Measurements from ENCODE around the gene SP2. TPM values are rescaled to one million over a fixed set of nuclear protein-coding genes. Genes with fewer than 3 reads are reported as not detected.

The SP2 gene
- total RNA-seq, 3 donors from 2014 or later, result 21.7 to 24.2 (median 21.7) TPM

DNA sequence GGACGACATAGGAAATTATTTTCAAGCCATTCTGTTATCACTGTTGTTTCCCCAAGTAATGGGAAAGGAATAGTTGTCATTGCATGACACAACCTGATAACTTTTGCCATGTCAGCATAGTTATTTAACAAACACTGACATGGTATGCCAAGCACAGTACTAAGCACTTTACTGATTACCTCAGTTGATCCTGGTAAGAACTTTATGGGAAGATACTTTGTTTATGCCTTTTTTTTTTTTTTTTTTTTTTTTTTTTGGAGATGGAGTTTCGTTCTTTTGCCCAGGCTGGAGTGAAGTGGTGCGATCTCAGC lies 29.6 kb downstream of the SP2 start:
- TF ChIP-seq CTCF (IDR thresholded peaks at IDR 0.05), result no peak
- intact Hi-C loops (cut with DNase I, micrococcal nuclease), result no loop called here
- Histone ChIP-seq H3K4me1 (ENCODE audit: low read depth) (no peaks in the 10 kb centered on the region), H3K36me3 (ENCODE audit: low read depth) (peaks cover 8% of the 10 kb centered on the region), H3K9me3 (no peaks in the 10 kb centered on the region), H3K4me3 (no peak overlapping the region)
- no peak for ATAC-seq
- DNase-seq, result no peak

GRCh38 chr17:47927821-47928400 lies 31.9 kb downstream of the SP2 start:
- no peak for TF ChIP-seq CTCF (IDR thresholded peaks at IDR 0.05)
- Histone ChIP-seq H3K4me3 (no peak overlapping the region), H3K36me3 (ENCODE audit: low read depth) (peaks cover 8% of the 10 kb centered on the region), H3K9me3 (no peaks in the 10 kb centered on the region), H3K4me1 (ENCODE audit: low read depth) (no peaks in the 10 kb centered on the region)
- ATAC-seq (no peak), DNase-seq (no peak)
- intact Hi-C loops (cut with DNase I, micrococcal nuclease), result no loop called here

- Histone ChIP-seq H3K9me3 (no peaks in the 10 kb centered on the region), H3K36me3 (ENCODE audit: low read depth) (peaks cover 8% of the 10 kb centered on the region), H3K4me1 (ENCODE audit: low read depth) (no peaks in the 10 kb centered on the region), H3K4me3 (no peak overlapping the region)
- TF ChIP-seq CTCF (IDR thresholded peaks at IDR 0.05), result no peak
- DNase-seq (no peak), ATAC-seq (no peak)
- intact Hi-C loops (cut with DNase I, micrococcal nuclease), result no loop called here
These were observed 32.4 kb downstream of the SP2 start for GRCh38 chr17:47928415-47928814.

DNA sequence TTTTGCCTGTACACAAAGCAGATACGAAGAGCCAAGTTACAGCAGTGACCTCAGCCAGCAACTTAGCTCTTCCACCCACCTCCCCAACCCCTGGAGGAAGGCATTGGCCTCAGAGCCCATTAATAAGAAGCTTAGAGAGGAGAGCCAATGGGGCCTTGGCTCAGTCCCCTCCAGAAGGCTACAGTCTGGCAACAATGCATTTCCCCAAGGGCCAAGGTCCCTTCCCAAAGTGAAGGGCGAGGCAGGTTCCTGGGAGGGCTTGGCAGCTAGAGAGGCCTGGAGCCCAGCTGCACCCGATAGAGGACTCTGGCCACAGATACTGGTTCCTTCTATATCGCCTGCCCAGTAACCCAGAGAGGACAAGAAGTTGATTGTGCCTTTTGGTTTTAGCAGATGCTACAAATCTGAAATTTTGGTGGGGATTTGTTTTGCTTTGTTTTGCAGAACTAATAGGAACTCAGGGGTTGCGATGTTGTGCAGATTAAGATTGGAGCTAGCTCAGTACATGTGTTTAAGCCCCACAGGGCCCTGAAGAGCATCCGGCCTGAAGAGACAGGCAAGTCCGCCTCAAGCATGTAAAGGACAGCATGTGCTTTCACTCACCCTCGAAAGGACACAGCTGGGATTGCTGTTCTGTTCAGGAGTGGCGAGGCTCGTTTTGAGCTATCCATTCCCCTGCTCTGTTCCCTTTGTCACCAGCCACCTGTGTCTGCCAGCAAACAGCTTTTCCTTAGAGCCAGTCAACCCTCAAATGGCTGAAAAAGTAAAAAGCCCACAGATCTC lies 33.4 kb downstream of the SP2 start:
- DNase-seq, result no peak
- Histone ChIP-seq H3K9me3 (no peaks in the 10 kb centered on the region), H3K36me3 (ENCODE audit: low read depth) (peaks cover 8% of the 10 kb centered on the region), H3K4me3 (no peak overlapping the region), H3K4me1 (ENCODE audit: low read depth) (no peaks in the 10 kb centered on the region)
- peak; percentile 40 for ATAC-seq
- no peak for TF ChIP-seq CTCF (IDR thresholded peaks at IDR 0.05)
- intact Hi-C loops (cut with DNase I, micrococcal nuclease), result no loop called here

GRCh38 chr17:47931848-47932247 lies 35.8 kb downstream of the SP2 start:
- H3K4me3 ChIP-seq, result no peak overlapping the region
- no peaks in the 10 kb centered on the region for H3K4me1 ChIP-seq (ENCODE audit: low read depth)
- ATAC-seq (no peak), DNase-seq (no peak)
- no peaks in the 10 kb centered on the region for H3K36me3 ChIP-seq (ENCODE audit: low read depth)
- H3K9me3 ChIP-seq, result no peaks in the 10 kb centered on the region
- intact Hi-C loops (cut with DNase I, micrococcal nuclease), result no loop called here
- no peak for TF ChIP-seq CTCF (IDR thresholded peaks at IDR 0.05)

Data from mucosa of descending colon (tissue), 3 donors.